ENCODE data around the gene XAF1.

DNA sequence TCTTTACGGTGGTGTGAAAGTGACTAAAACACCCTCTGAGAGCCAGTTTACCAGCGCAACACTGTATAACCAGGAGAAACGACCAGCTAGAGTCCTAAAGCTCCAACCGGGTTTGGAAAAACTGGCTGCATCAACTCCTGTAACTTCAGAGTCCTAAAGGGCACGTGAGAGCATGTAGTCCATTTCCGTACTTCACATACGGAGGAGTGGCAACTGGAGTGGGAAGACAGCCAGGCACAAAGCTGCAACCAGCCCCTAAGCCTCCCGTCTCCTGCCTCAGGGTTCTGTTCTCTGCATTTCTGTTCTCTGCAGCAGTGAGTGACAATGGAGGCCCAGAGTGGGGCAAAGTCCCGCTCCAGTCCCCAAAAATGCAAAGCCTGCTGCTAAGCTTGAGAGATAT, 56.4 kb downstream of the XAF1 start:
- TF ChIP-seq, protein P1, sequence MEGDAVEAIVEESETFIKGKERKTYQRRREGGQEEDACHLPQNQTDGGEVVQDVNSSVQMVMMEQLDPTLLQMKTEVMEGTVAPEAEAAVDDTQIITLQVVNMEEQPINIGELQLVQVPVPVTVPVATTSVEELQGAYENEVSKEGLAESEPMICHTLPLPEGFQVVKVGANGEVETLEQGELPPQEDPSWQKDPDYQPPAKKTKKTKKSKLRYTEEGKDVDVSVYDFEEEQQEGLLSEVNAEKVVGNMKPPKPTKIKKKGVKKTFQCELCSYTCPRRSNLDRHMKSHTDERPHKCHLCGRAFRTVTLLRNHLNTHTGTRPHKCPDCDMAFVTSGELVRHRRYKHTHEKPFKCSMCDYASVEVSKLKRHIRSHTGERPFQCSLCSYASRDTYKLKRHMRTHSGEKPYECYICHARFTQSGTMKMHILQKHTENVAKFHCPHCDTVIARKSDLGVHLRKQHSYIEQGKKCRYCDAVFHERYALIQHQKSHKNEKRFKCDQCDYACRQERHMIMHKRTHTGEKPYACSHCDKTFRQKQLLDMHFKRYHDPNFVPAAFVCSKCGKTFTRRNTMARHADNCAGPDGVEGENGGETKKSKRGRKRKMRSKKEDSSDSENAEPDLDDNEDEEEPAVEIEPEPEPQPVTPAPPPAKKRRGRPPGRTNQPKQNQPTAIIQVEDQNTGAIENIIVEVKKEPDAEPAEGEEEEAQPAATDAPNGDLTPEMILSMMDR (IDR thresholded peaks at IDR 0.05) = no peak
- TF ChIP-seq POLR2A (IDR thresholded peaks at IDR 0.05) = no peak

All from lower leg skin (tissue), 3 donors.